NCI-H1694 (cell line): ENCODE results near the gene ARHGEF12.

Source experiments
- DNase-seq: peaks from one replicate; lab custom pipeline; 2025; lab: John Stamatoyannopoulos, UW

ARHGEF12 gene

GRCh38 chr11:120335908-120336640 lies at the start of gene ARHGEF12:
ARHGEF12 (plus strand) TSS chr11:120336413; CDS start chr11:120337244, 831 bp downstream.
- DNase-seq, result no peak

GRCh38 chr11:120288021-120288420 lies 48.2 kb upstream of the ARHGEF12 start:
- no peak for DNase-seq

- DNase-seq, result no peak
These were observed 46.8 kb upstream of the ARHGEF12 start for GRCh38 chr11:120289426-120289825.

GRCh38 chr11:120290956-120291355 lies 45.3 kb upstream of the ARHGEF12 start:
- no peak for DNase-seq

GRCh38 chr11:120293038-120293800 lies 43.0 kb upstream of the ARHGEF12 start:
- no peak for DNase-seq

- no peak for DNase-seq
These were observed 42.1 kb upstream of the ARHGEF12 start for GRCh38 chr11:120294096-120294495.

- no peak for DNase-seq
These were observed 41.1 kb upstream of the ARHGEF12 start for GRCh38 chr11:120295099-120295498.

GRCh38 chr11:120296554-120296953 lies 39.7 kb upstream of the ARHGEF12 start:
- DNase-seq, result no peak

- DNase-seq, result no peak
These were observed 37.8 kb upstream of the ARHGEF12 start for GRCh38 chr11:120298461-120298860.

GRCh38 chr11:120302001-120302805 lies 34.0 kb upstream of the ARHGEF12 start:
- DNase-seq, result no peak

GRCh38 chr11:120303004-120303637 lies 33.1 kb upstream of the ARHGEF12 start:
- no peak for DNase-seq

GRCh38 chr11:120304526-120304925 lies 31.7 kb upstream of the ARHGEF12 start:
- no peak for DNase-seq

GRCh38 chr11:120305286-120305685 lies 30.9 kb upstream of the ARHGEF12 start:
- DNase-seq, result no peak

- DNase-seq, result no peak
These were observed 29.5 kb upstream of the ARHGEF12 start for GRCh38 chr11:120306519-120307242.

- DNase-seq, result no peak
These were observed 28.7 kb upstream of the ARHGEF12 start for GRCh38 chr11:120307476-120307875.

- no peak for DNase-seq
These were observed 28.1 kb upstream of the ARHGEF12 start for GRCh38 chr11:120308081-120308480.

- DNase-seq, result no peak
These were observed 25.3 kb upstream of the ARHGEF12 start for GRCh38 chr11:120310870-120311269.

GRCh38 chr11:120314861-120315260 lies 21.4 kb upstream of the ARHGEF12 start:
- no peak for DNase-seq

GRCh38 chr11:120316880-120317688 lies 19.1 kb upstream of the ARHGEF12 start:
- no peak for DNase-seq

- DNase-seq, result no peak
These were observed 18.3 kb upstream of the ARHGEF12 start for GRCh38 chr11:120317689-120318480.
